GM18517 (cell line): ENCODE results near the gene OR6A2.
A peak's percentile ranks its signal among the peaks of the same experiment; 100 is the strongest.
"Not testable (repeated sequence)": the region's sequence is repeated elsewhere in the genome, so short reads cannot be mapped to it uniquely, and the experiment has no call there.

Experiments used
- ATAC-seq: cut with Tn5 transposase; IDR thresholded peaks from one replicate; pipeline ENCODE4 v1.9.1; 2021; ENCODE audit warnings: mild to moderate bottlenecking, moderate library complexity; ENCODE audit not compliant: unreplicated experiment

The OR6A2 gene

DNA sequence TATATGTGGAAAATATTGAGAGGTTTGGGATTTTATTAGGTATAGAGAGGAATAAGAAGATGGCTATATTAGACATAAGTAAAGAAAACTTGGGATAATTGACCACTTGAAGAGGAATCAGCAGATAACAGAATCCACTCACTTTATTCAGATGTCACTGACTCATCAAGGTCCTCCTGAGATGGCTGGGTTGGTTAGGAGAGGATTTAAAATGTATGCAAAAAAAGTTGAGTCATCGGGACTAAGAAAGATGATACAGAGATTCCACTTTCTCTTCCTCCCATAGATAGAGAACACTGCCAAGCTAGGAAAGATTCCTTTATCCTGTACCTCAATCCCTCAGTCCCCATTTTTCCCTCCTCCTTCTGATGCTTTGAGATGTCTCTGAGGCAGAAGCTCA is at the start of gene OR6A2:
Gene OR6A2 (minus strand): TSS at position 288 of the 400 bp plus-strand sequence. CDS start 3,981 bp downstream, outside the sequence.
- no peak for ATAC-seq

- ATAC-seq: no peak
These were observed 45.9 kb upstream of the OR6A2 start, which contains the start of gene OR10A5 for GRCh38 chr11:6845383-6845782. OR10A5 (plus strand) TSS chr11:6845683; CDS start chr11:6845683, 0 bp downstream.

GRCh38 chr11:6844356-6844755 is 44.9 kb upstream of the OR6A2 start:
- no peak for ATAC-seq

GRCh38 chr11:6843670-6844069 is 44.2 kb upstream of the OR6A2 start:
- no peak for ATAC-seq

DNA sequence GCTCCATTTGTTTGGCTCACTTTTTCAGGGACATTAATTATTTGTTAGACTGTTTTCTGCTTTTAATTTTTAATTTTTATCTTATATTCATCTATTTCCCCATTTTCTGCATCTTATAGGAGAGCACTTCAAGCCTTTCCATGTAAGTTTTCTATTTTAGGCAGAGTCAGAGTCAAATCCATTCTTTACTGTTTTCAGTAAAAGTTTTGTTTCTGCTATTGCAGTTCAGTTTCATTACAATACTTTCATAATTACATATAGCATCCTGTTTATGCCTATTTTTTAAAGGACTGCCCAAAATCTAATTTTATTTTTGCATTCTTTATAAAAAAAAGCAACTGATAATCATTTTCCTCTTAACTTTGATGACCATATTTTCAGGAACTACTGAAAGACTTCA is 42.2 kb upstream of the OR6A2 start:
- no peak for ATAC-seq

- ATAC-seq: no peak
These were observed 34.5 kb upstream of the OR6A2 start for GRCh38 chr11:6834021-6834420.

- ATAC-seq: no peak
These were observed 33.9 kb upstream of the OR6A2 start for GRCh38 chr11:6833356-6833755.

DNA sequence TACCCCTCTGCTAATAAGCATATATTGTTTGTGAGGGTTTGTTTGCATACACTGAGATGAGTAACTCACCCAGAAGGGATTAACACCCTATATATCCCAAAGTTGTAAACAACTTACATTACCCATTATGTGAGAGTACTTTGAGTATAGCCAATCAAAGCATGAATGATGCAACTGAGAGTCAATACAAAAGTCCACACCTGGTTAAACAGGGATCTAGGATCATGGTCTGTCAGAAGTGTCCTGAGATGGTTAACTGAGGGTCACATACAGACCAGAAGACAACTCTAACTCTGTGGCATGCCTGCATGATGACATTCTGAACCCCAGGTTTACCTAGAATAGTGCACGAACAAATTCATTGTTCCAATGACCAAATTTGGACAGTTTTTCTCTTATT is 28.6 kb upstream of the OR6A2 start:
- ATAC-seq: no peak

GRCh38 chr11:6825231-6825744 is 25.8 kb upstream of the OR6A2 start:
- ATAC-seq: no peak

DNA sequence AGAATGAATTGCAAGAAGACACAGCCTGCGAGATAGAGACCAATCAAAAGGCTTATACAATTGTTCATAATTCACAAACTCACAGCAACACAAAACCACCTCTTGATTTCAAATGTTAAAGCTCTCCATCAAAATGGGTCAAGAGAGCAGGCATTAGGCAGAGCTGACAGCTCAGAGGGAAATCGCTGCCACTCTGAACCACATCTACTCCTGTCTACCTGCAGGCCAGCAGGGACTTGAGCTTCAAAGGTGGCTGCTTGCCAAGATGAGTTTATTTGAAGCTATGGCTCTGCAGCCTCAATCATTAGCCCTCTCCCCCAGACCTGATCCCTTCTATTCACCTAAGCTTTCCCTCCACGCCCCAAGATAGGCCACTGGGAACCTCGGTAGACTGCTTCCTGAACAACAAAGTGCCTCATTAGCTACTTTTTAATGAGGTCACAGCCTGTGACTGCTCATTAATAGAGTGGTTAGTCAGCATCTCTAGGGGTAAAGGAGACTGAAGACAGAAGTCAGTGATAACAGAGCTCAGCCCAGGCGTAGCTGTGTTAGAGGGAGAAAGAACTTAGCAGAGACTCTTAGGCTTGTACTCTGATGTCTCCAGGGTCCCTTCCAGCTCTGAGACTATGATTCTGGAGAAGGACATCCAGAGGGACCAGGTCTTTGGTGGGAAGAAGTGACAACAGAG is 24.8 kb upstream of the OR6A2 start:
- no peak for ATAC-seq

GRCh38 chr11:6818967-6819366 is 19.5 kb upstream of the OR6A2 start:
- ATAC-seq: no peak

- ATAC-seq: no peak
These were observed 18.2 kb upstream of the OR6A2 start for GRCh38 chr11:6817694-6818093.

DNA sequence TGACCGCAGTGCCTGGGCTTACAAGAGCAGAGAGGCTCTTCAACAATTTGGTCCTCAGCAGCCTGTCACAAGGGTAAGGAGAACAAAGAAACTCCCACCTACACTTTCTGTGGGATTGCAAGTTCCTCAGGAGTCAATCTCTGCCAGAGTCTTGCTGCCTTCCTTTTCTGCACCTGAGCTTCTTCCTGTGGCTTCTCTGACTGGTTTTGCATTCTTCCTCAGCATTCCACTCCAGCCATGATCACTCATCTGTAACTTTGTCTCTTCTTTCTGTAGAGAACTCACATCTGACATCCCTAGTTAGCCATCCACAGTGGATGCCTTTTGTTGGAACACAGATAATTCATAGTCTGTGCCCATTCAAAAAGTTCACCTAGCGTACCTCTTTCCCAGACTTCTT is 14.2 kb upstream of the OR6A2 start:
- ATAC-seq: no peak

GRCh38 chr11:6812390-6813005 is 13.0 kb upstream of the OR6A2 start:
- ATAC-seq: peak; percentile 86

DNA sequence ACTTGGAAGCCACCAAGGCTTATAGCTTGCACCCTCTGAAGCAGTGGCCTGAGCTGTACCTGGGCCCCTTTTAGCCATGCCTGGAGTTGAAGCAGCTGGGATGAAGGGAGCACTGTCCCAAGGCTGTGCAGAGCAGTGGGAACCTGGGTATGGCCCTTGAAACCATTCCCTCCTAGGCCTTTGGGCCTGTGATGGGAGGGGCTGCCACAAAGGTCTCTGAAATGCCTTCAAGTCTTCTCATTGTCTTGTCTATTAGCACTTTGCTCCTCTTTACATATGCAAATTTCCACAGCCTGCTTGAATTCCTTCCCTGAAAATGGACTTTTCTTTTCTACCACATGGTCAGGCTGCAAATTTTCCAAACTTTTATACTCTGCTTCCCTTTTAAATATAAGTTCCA is 1.6 kb upstream of the OR6A2 start:
- not testable (repeated sequence) for ATAC-seq

GRCh38 chr11:6794639-6795038 is 4.8 kb downstream of the OR6A2 start:
- no peak for ATAC-seq

- no peak for ATAC-seq
These were observed 8.9 kb downstream of the OR6A2 start for GRCh38 chr11:6790546-6790945.

DNA sequence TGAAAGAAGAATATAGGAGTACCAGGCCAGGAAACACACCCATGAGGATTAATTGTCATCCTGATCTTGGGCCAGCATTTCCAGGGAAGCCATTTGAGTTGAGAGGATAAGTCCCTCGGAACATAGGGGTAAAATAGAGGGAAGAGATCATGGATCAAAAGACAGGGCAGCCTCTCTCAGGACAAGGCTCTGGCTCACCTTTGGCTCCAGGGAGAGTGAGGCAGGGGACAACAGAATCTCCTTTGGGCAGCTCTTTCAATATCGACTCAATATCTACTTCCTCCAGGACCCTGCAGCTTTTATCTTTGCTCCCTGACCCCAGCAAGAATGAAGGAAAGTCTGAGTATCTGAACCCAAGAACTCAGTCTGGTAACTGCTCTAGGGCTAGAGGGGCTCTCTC is 16.8 kb downstream of the OR6A2 start, which contains the start of gene OR2AG1:
Gene OR2AG1 (plus strand): TSS at position 301 of the 400 bp plus-strand sequence. CDS start 2,018 bp downstream, outside the sequence.
- no peak for ATAC-seq

- no peak for ATAC-seq
These were observed 18.7 kb downstream of the OR6A2 start for GRCh38 chr11:6780829-6781228.

GRCh38 chr11:6778518-6778917 is 21.0 kb downstream of the OR6A2 start:
- no peak for ATAC-seq

DNA sequence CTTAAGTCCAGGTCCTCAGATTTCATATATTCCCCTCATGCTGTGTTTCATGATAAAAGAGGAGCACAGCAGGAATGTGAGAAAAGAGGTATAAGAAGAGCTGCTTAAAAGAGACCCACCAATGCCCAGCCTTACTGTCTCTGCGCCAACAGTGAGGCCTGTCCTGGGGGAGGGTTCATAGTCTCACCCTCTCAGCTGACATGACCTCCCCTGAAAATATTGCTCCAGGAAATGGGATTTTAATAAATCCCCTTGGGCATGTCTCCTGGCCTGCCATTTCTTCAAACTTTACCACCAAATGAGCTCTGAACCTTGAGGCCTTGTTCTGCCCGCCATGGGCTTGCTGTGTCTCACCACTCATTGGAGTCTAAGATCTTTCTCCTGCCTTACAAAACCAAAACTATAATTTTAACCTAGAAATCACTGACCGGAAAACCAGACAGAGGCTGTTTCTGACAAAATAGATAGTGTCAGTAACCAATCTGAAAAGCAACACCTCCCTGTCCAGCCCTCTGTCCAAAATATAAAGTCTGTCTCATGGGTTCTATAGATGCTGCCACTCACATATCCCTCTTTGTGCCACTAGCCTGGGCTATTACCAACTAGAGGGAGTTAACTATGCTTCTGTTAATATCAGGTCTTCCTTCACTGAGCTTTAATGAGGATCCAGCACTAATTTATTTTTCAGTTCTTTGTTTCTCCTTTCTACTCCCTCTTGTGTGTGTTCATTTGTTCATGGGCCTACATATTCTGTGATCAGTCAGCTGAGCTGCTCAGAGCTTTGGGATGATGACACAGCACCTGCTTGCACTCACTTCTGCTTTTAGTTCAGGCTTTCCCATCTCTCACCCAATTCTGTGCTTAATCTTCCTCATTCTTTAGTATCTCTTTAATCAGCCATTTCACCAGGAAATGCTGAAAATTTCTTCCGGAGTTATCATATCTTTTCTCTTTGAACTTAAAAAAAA is 27.3 kb downstream of the OR6A2 start, which contains the start of gene OR2AG2:
Gene OR2AG2 (minus strand): TSS at position 51 of the 968 bp plus-strand sequence. CDS start 3,019 bp downstream, outside the sequence.
- peak; percentile 93 for ATAC-seq
